ENCODE data around the gene MTX2. TPM values are rescaled to one million over a fixed set of nuclear protein-coding genes. Genes with fewer than 3 reads are reported as not detected.

Gene MTX2
- total and polyA plus RNA-seq, 9 of the 15 experiments (the other 6 are each of a cell fraction or from before 2014, with no cell fraction given) = 38.1 to 170 (median 88.0) TPM

- TF ChIP-seq PCBP1 (IDR thresholded peaks at IDR 0.05; ENCODE audit: low read depth, low read length, poor library complexity, severe bottlenecking) = no peak
- TF ChIP-seq ZNF644 (tag; IDR thresholded peaks at IDR 0.05; ENCODE audit: low read depth) = 0 out of 2 replicates have a peak, but pooled peaks have one; percentile 20
- 0 out of 2 replicates have a peak, but pooled peaks have one; percentile 52 for TF ChIP-seq ZNF431 (CRISPR knock-in tag; IDR thresholded peaks at IDR 0.05)
- no peak for TF ChIP-seq NR2C2 (CRISPR knock-in tag; IDR thresholded peaks at IDR 0.05)
- peak; percentile 86 for TF ChIP-seq NR2C2 (tag; IDR thresholded peaks at IDR 0.05)
- TF ChIP-seq POLR2G (IDR thresholded peaks at IDR 0.05; ENCODE audit: low read depth, low read length) = peak; percentile 98
- TF ChIP-seq DNMT1 (IDR thresholded peaks at IDR 0.05) = no peak
- TF ChIP-seq TAL1 (IDR thresholded peaks at IDR 0.05) = no peak
- TF ChIP-seq CBFA2T2 (conservative IDR thresholded peaks at IDR 0.05) = no peak
- TF ChIP-seq SPI1 (IDR thresholded peaks at IDR 0.05; ENCODE audit: borderline replicate concordance, low read depth, low read length) = no peak
- TF ChIP-seq ZNF76 (CRISPR knock-in tag; IDR thresholded peaks at IDR 0.05; ENCODE audit: borderline replicate concordance) = no peak
- TF ChIP-seq IRF9 (tag; IDR thresholded peaks at IDR 0.05) = no peak
- TF ChIP-seq CHD7 (IDR thresholded peaks at IDR 0.05; ENCODE audit: low read depth, low read length) = no peak
- peak; percentile 88 for TF ChIP-seq ETV1 (tag; conservative IDR thresholded peaks at IDR 0.05; ENCODE audit: low read depth)
- no peak for TF ChIP-seq ZC3H8 (IDR thresholded peaks at IDR 0.05)
- TF ChIP-seq ZNF696 (CRISPR knock-in tag; conservative IDR thresholded peaks at IDR 0.05) = no peak
These were observed at the start of gene MTX2 (continued) for GRCh38 chr2:176269319-176270099.

All from K562 (cell line).